ENCODE measurements around the gene ETFB. TPM values are rescaled to one million over a fixed set of nuclear protein-coding genes. Genes with fewer than 3 reads are reported as not detected.

Gene ETFB
- total RNA-seq, 1 experiment from 2014 or later, result 140 TPM

DNA sequence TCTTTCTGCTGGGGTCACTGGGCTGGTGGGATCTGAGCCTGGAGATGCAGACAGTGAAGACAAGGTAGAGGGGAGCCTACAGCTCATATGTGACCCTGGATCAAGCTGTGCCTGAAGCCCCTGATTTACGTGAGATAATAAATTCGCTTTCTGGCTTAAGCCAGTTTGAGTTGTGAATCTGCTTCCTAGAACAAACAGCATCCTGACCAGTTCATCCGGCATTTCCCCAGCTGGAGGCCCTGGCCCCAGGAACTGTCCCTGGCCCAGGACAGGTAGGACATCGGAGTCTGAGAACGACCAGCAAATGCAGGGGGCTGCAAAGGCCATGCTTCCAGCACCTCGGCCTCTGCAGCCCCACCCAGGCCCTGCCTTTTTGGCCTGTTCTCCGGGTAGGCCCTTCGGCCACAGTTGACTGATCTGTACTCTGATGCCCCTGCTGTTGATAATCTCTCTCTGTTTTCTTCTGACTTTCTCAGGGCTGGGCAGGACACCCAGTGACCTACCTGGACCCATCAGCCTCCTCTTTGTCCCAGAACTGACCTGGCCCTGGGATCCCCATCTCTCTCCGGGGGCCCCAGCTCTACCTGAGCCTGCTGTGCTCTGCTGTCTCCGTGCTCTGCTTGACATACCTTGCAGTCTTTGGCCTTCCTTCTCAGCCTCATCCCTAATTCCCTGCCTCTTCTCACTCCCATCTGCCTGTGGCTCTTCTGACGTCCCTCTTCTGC, 14.8 kb downstream of the ETFB start:
- CTCF ChIA-PET, result no interaction called here
- Histone ChIP-seq H3K9me2 (ENCODE audit: insufficient read depth) (no peaks in the 10 kb centered on the region), H3K4me1 (ENCODE audit: control insufficient read depth in 1 of 2, insufficient read depth in 2 of 2, low read length in 2 of 2) (peaks cover 0 to 22% of the 10 kb centered on the region in 2 experiments; a peak in 3 of 4 replicates)

DNA sequence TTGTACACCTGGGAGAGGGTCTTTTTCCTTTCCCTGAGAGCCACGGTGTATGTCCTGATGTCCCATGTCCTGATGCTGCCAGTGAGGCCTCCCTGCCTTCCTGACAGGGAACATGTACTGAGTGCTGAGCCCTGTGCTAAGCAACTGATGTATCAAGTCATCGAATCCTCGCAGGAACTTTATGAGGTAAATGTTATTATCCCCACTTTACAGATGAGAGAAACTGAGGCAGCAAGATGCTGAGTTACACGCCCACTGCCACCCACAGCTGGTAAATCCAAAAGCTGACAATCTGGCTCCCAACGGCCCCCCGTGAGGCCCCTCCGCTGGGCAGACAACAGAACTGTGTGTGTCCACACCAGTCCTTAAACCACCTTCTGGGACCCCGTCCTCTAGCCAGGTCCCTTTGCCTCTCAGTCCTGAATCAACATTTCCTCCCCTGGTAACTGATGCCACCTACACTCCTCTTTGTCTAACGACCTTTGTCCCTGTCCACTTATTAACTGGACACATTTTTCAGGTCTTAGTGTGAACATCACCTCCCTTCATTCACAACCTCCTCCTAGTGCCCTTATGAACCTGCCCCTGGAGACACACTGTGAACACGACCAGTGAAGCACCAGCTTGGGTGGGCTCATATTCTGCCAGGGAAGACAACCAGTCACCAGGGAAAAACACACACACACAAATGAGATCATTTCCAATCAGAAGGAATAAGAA, 18.8 kb downstream of the ETFB start:
- Histone ChIP-seq H4K20me1 (ENCODE audit: insufficient read depth) (no peaks in the 10 kb centered on the region), H3K9me3 (ENCODE audit: control insufficient read depth in 1 of 2, insufficient read depth in 1 of 2, low read depth in 1 of 2, low read length in 2 of 2) (no peaks in the 10 kb centered on the region), H3K36me3 (ENCODE audit: control insufficient read depth in 1 of 2, insufficient read depth in 2 of 2, low read length in 2 of 2) (peaks cover 3 to 14% of the 10 kb centered on the region in 2 experiments; a peak in 3 of 4 replicates), H3K4me2 (ENCODE audit: low read length) (no peak overlapping the region), H2AFZ (ENCODE audit: low read depth, low read length, poor library complexity, severe bottlenecking) (no peak overlapping the region), H3K4me3 (replicated peaks in 1 of 2; ENCODE audit: low read depth in 1 of 2, low read length in 2 of 2) (no peak overlapping the region), H3K9me2 (ENCODE audit: insufficient read depth) (no peaks in the 10 kb centered on the region), H3K9ac (ENCODE audit: low read length) (no peak overlapping the region), H3K27me3 (ENCODE audit: insufficient read depth, low read length) (no peaks in the 10 kb centered on the region), H3K79me2 (ENCODE audit: insufficient read depth, low read length) (no peaks in the 10 kb centered on the region), H3K4me1 (ENCODE audit: control insufficient read depth in 1 of 2, insufficient read depth in 2 of 2, low read length in 2 of 2) (peaks cover 0 to 32% of the 10 kb centered on the region in 2 experiments; a peak in 3 of 4 replicates), H3K27ac (ENCODE audit: low read depth, low read length) (no peak overlapping the region)
- ATAC-seq (no peak), DNase-seq (ENCODE audit: low read depth, low spot score) (no peak)
- no TSS peak for BruUV-seq (replicated peaks)
- ChIA-PET POLR2A (no interaction called here), CTCF (no interaction called here), RAD21 (ENCODE audit: low non-redundant PET in 1 of 2, low total read pairs in 2 of 2, uncharacterized antibody in 2 of 2, unreplicated experiment in 2 of 2) (no interaction called here)
- intact Hi-C loops (cut with micrococcal nuclease), result no loop called here
- TF ChIP-seq, protein P1, sequence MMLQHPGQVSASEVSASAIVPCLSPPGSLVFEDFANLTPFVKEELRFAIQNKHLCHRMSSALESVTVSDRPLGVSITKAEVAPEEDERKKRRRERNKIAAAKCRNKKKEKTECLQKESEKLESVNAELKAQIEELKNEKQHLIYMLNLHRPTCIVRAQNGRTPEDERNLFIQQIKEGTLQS (IDR thresholded peaks at IDR 0.05), result no peak
- TF ChIP-seq, protein P2, sequence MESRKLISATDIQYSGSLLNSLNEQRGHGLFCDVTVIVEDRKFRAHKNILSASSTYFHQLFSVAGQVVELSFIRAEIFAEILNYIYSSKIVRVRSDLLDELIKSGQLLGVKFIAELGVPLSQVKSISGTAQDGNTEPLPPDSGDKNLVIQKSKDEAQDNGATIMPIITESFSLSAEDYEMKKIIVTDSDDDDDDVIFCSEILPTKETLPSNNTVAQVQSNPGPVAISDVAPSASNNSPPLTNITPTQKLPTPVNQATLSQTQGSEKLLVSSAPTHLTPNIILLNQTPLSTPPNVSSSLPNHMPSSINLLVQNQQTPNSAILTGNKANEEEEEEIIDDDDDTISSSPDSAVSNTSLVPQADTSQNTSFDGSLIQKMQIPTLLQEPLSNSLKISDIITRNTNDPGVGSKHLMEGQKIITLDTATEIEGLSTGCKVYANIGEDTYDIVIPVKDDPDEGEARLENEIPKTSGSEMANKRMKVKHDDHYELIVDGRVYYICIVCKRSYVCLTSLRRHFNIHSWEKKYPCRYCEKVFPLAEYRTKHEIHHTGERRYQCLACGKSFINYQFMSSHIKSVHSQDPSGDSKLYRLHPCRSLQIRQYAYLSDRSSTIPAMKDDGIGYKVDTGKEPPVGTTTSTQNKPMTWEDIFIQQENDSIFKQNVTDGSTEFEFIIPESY (IDR thresholded peaks at IDR 0.05; ENCODE audit: extremely low read depth, insufficient replicate concordance, low read length), result no peak
- TF ChIP-seq, protein P3, sequence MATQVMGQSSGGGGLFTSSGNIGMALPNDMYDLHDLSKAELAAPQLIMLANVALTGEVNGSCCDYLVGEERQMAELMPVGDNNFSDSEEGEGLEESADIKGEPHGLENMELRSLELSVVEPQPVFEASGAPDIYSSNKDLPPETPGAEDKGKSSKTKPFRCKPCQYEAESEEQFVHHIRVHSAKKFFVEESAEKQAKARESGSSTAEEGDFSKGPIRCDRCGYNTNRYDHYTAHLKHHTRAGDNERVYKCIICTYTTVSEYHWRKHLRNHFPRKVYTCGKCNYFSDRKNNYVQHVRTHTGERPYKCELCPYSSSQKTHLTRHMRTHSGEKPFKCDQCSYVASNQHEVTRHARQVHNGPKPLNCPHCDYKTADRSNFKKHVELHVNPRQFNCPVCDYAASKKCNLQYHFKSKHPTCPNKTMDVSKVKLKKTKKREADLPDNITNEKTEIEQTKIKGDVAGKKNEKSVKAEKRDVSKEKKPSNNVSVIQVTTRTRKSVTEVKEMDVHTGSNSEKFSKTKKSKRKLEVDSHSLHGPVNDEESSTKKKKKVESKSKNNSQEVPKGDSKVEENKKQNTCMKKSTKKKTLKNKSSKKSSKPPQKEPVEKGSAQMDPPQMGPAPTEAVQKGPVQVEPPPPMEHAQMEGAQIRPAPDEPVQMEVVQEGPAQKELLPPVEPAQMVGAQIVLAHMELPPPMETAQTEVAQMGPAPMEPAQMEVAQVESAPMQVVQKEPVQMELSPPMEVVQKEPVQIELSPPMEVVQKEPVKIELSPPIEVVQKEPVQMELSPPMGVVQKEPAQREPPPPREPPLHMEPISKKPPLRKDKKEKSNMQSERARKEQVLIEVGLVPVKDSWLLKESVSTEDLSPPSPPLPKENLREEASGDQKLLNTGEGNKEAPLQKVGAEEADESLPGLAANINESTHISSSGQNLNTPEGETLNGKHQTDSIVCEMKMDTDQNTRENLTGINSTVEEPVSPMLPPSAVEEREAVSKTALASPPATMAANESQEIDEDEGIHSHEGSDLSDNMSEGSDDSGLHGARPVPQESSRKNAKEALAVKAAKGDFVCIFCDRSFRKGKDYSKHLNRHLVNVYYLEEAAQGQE (IDR thresholded peaks at IDR 0.05; ENCODE audit: low read depth), result no peak
- no peak for TF ChIP-seq TCF7L2 (IDR thresholded peaks at IDR 0.05; ENCODE audit: borderline replicate concordance, extremely low read depth, insufficient read depth, insufficient read length)
- TF ChIP-seq JUND (IDR thresholded peaks at IDR 0.05), result no peak
- no peak for TF ChIP-seq SRF (IDR thresholded peaks at IDR 0.05; ENCODE audit: low read depth)
- no peak for TF ChIP-seq ZFX (IDR thresholded peaks at IDR 0.05)
- TF ChIP-seq CBX3 (IDR thresholded peaks at IDR 0.05; ENCODE audit: low read depth), result no peak
- TF ChIP-seq, protein P4, sequence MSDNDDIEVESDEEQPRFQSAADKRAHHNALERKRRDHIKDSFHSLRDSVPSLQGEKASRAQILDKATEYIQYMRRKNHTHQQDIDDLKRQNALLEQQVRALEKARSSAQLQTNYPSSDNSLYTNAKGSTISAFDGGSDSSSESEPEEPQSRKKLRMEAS (IDR thresholded peaks at IDR 0.05), result no peak
- TF ChIP-seq YY1 (IDR thresholded peaks at IDR 0.05; ENCODE audit: extremely low read depth, insufficient replicate concordance, low read depth, low read length), result no peak

More for the DNA sequence above, 14.8 kb downstream of the ETFB start:
- Histone ChIP-seq H3K27me3 (ENCODE audit: insufficient read depth, low read length) (no peaks in the 10 kb centered on the region), H3K9me3 (ENCODE audit: control insufficient read depth in 1 of 2, insufficient read depth in 1 of 2, low read depth in 1 of 2, low read length in 2 of 2) (no peaks in the 10 kb centered on the region), H3K4me3 (replicated peaks in 1 of 2; ENCODE audit: low read depth in 1 of 2, low read length in 2 of 2) (no peak overlapping the region), H3K79me2 (ENCODE audit: insufficient read depth, low read length) (peaks cover 12% of the 10 kb centered on the region; the same call in 1 of the 2 replicates), H3K27ac (ENCODE audit: low read depth, low read length) (0 out of 2 replicates have a peak overlapping the region, but pooled peaks have one; percentile 12), H2AFZ (ENCODE audit: low read depth, low read length, poor library complexity, severe bottlenecking) (no peak overlapping the region), H3K9ac (ENCODE audit: low read length) (no peak overlapping the region), H4K20me1 (ENCODE audit: insufficient read depth) (no peaks in the 10 kb centered on the region), H3K36me3 (ENCODE audit: control insufficient read depth in 1 of 2, insufficient read depth in 2 of 2, low read length in 2 of 2) (peaks cover 3 to 14% of the 10 kb centered on the region in 2 experiments; a peak in 1 of 4 replicates), H3K4me2 (ENCODE audit: low read length) (peak overlapping the region; percentile 54)
- no TSS peak for BruUV-seq (replicated peaks)
- ATAC-seq (no peak), DNase-seq (ENCODE audit: low read depth, low spot score) (no peak)
- no peak for TF ChIP-seq TCF7L2 (IDR thresholded peaks at IDR 0.05; ENCODE audit: borderline replicate concordance, extremely low read depth, insufficient read depth, insufficient read length)
- no peak for TF ChIP-seq POLR2A (IDR thresholded peaks at IDR 0.05; ENCODE audit: borderline replicate concordance, extremely low read depth, insufficient read depth, insufficient read length)
- RAD21 ChIA-PET (ENCODE audit: low non-redundant PET in 1 of 2, low total read pairs in 2 of 2, uncharacterized antibody in 2 of 2, unreplicated experiment in 2 of 2), result no interaction called here
- intact Hi-C loops (cut with micrococcal nuclease), result no loop called here
- POLR2A ChIA-PET, result no interaction called here

Measured in HCT116 (cell line).